SJSA1 (cell line): ENCODE data around the gene ARFGEF3. TPM values are rescaled to one million over a fixed set of nuclear protein-coding genes. Genes with fewer than 3 reads are reported as not detected.
"Not testable (repeated sequence)": the region's sequence is repeated elsewhere in the genome, so short reads cannot be mapped to it uniquely, and the experiment has no call there.

Source experiments
- DNase-seq, 2 experiments: peaks; one replicate each; pipeline ENCODE4 v3.0.0-alpha.2; 2015 to 2020; ENCODE audit warnings: low spot score in 2 of 2, low read depth in 1 of 2
- H3K27ac ChIP-seq: fragments of 250-450 bp; sonication (Bioruptor Pico); 2 replicates; pipeline ENCODE4 v1.5.1; 2020; ENCODE audit warnings: mild to moderate bottlenecking, moderate library complexity
- H3K27me3 ChIP-seq: fragments of 250-450 bp; sonication (Bioruptor Pico); replicated peaks from 2 replicates; pipeline ENCODE4 v1.5.1; 2020; ENCODE audit warnings: mild to moderate bottlenecking, moderate library complexity
- H3K36me3 ChIP-seq: fragments of 250-450 bp; sonication (Bioruptor Pico); 2 replicates; pipeline ENCODE4 v1.5.1; 2020; ENCODE audit warnings: mild to moderate bottlenecking
- H3K4me1 ChIP-seq: fragments of 250-450 bp; sonication (Bioruptor Pico); replicated peaks from 2 replicates; pipeline ENCODE4 v1.6.1; 2021; ENCODE audit warnings: mild to moderate bottlenecking
- H3K4me3 ChIP-seq: fragments of 250-450 bp; sonication (Bioruptor Pico); 2 replicates; pipeline ENCODE4 v1.5.1; 2020; ENCODE audit warnings: mild to moderate bottlenecking
- H3K9me3 ChIP-seq: fragments of 250-450 bp; sonication (Bioruptor Pico); replicated peaks from 2 replicates; pipeline ENCODE4 v1.5.1; 2020; ENCODE audit warnings: mild to moderate bottlenecking
- total RNA-seq: library from RNA; depleted of rRNA; stranded (reverse); fragments of >200 nt; shearing (Covaris generic); gene quantifications from 2 replicates; pipeline ENCODE4 v1.2.3, GENCODE V29; 2014

The ARFGEF3 gene
- total RNA-seq, 1 experiment from 2014 or later = not detected

- H3K27ac ChIP-seq = no peak overlapping the region
- no peaks in the 10 kb centered on the region for H3K9me3 ChIP-seq
- no peaks in the 10 kb centered on the region; the same call in 1 of the 2 replicates for H3K27me3 ChIP-seq
- no peaks in the 10 kb centered on the region for H3K36me3 ChIP-seq
- H3K4me1 ChIP-seq = no peaks in the 10 kb centered on the region
- no peak overlapping the region for H3K4me3 ChIP-seq
- DNase-seq = no peak
Observed at GRCh38 chr6:138267971-138268895, 106.5 kb downstream of the ARFGEF3 start.

- no peaks in the 10 kb centered on the region; the same call in 1 of the 2 replicates for H3K27me3 ChIP-seq
- no peak for DNase-seq
- no peaks in the 10 kb centered on the region for H3K9me3 ChIP-seq
- no peak overlapping the region for H3K27ac ChIP-seq
- H3K36me3 ChIP-seq = no peaks in the 10 kb centered on the region
- no peak overlapping the region for H3K4me3 ChIP-seq
- no peaks in the 10 kb centered on the region for H3K4me1 ChIP-seq
Observed at GRCh38 chr6:138271451-138271850, 109.7 kb downstream of the ARFGEF3 start.

GRCh38 chr6:138272533-138273315, 111.0 kb downstream of the ARFGEF3 start:
- Histone ChIP-seq H3K9me3 (no peaks in the 10 kb centered on the region), H3K4me3 (no peak overlapping the region), H3K27me3 (no peaks in the 10 kb centered on the region; the same call in 1 of the 2 replicates), H3K4me1 (no peaks in the 10 kb centered on the region), H3K27ac (no peak overlapping the region), H3K36me3 (no peaks in the 10 kb centered on the region)
- no peak for DNase-seq

- Histone ChIP-seq H3K36me3 (no peaks in the 10 kb centered on the region), H3K27me3 (no peaks in the 10 kb centered on the region), H3K27ac (no peak overlapping the region), H3K4me3 (no peak overlapping the region), H3K9me3 (no peaks in the 10 kb centered on the region), H3K4me1 (no peaks in the 10 kb centered on the region)
- DNase-seq = no peak
Observed at GRCh38 chr6:138275976-138276375, 114.2 kb downstream of the ARFGEF3 start.

- H3K27ac ChIP-seq = no peak overlapping the region
- H3K9me3 ChIP-seq = no peaks in the 10 kb centered on the region
Observed at GRCh38 chr6:138277835-138278234, 116.1 kb downstream of the ARFGEF3 start.

GRCh38 chr6:138278326-138278725, 116.6 kb downstream of the ARFGEF3 start:
- no peak for DNase-seq
- Histone ChIP-seq H3K36me3 (no peaks in the 10 kb centered on the region), H3K27me3 (no peaks in the 10 kb centered on the region), H3K4me1 (no peaks in the 10 kb centered on the region), H3K27ac (no peak overlapping the region), H3K9me3 (no peaks in the 10 kb centered on the region), H3K4me3 (no peak overlapping the region)

More at GRCh38 chr6:138277835-138278234, 116.1 kb downstream of the ARFGEF3 start:
- no peak for DNase-seq
- H3K27me3 ChIP-seq = no peaks in the 10 kb centered on the region
- no peak overlapping the region for H3K4me3 ChIP-seq
- H3K4me1 ChIP-seq = no peaks in the 10 kb centered on the region
- H3K36me3 ChIP-seq = no peaks in the 10 kb centered on the region

- H3K4me1 ChIP-seq = peaks cover 20% of the 10 kb centered on the region
- no peak overlapping the region for H3K4me3 ChIP-seq
- H3K36me3 ChIP-seq = no peaks in the 10 kb centered on the region
- H3K27me3 ChIP-seq = no peaks in the 10 kb centered on the region
- H3K27ac ChIP-seq = no peak overlapping the region
- 0 out of 2 replicates have a peak, but pooled peaks cover 2% of the 10 kb centered on the region for H3K9me3 ChIP-seq
- no peak for DNase-seq
Observed at GRCh38 chr6:138285800-138286199, 124.1 kb downstream of the ARFGEF3 start.

- Histone ChIP-seq H3K27ac (no peak overlapping the region), H3K4me1 (peaks cover 20% of the 10 kb centered on the region), H3K36me3 (no peaks in the 10 kb centered on the region), H3K9me3 (0 out of 2 replicates have a peak, but pooled peaks cover 2% of the 10 kb centered on the region), H3K27me3 (no peaks in the 10 kb centered on the region), H3K4me3 (no peak overlapping the region)
- DNase-seq = no peak
Observed at GRCh38 chr6:138286698-138287097, 125.0 kb downstream of the ARFGEF3 start.

GRCh38 chr6:138287144-138287955, 125.6 kb downstream of the ARFGEF3 start:
- Histone ChIP-seq H3K27ac (peak overlapping the region; percentile 71), H3K27me3 (no peaks in the 10 kb centered on the region), H3K4me1 (peaks cover 20% of the 10 kb centered on the region), H3K9me3 (0 out of 2 replicates have a peak, but pooled peaks cover 2% of the 10 kb centered on the region), H3K4me3 (no peak overlapping the region), H3K36me3 (no peaks in the 10 kb centered on the region)
- DNase-seq = peak in 1 of 2 experiments; percentile 8

GRCh38 chr6:138288428-138289085, 126.8 kb downstream of the ARFGEF3 start:
- not testable (repeated sequence) for H3K27me3 ChIP-seq, H3K9me3 ChIP-seq, H3K36me3 ChIP-seq, H3K4me3 ChIP-seq
- Histone ChIP-seq H3K27ac (peak overlapping the region; percentile 71), H3K4me1 (peaks cover 20% of the 10 kb centered on the region)
- peak; percentile 73 to 85 for DNase-seq

GRCh38 chr6:138289739-138290138, 128.0 kb downstream of the ARFGEF3 start:
- H3K4me3 ChIP-seq = no peak overlapping the region
- H3K27me3 ChIP-seq = no peaks in the 10 kb centered on the region
- no peaks in the 10 kb centered on the region for H3K36me3 ChIP-seq
- peaks cover 20% of the 10 kb centered on the region for H3K4me1 ChIP-seq
- DNase-seq = no peak
- H3K9me3 ChIP-seq = 0 out of 2 replicates have a peak, but pooled peaks cover 2% of the 10 kb centered on the region
- no peak overlapping the region for H3K27ac ChIP-seq

- no peak for DNase-seq
- Histone ChIP-seq H3K36me3 (no peaks in the 10 kb centered on the region), H3K4me1 (peaks cover 20% of the 10 kb centered on the region), H3K9me3 (0 out of 2 replicates have a peak, but pooled peaks cover 2% of the 10 kb centered on the region), H3K4me3 (no peak overlapping the region), H3K27me3 (no peaks in the 10 kb centered on the region), H3K27ac (no peak overlapping the region)
Observed at GRCh38 chr6:138290423-138290962, 128.8 kb downstream of the ARFGEF3 start.
